Stimulated activated naive CD4-positive, alpha-beta T cell treated with Interleukin-2 at 50 U/mL for 16 hours (primary cell): ENCODE results near the gene CSNK1G3.
A peak's percentile ranks its signal among the peaks of the same experiment; 100 is the strongest.
"Not testable (repeated sequence)": the region's sequence is repeated elsewhere in the genome, so short reads cannot be mapped to it uniquely, and the experiment has no call there.

Experiments used
- DNase-seq: peaks from one replicate; lab custom pipeline; 2025; lab: John Stamatoyannopoulos, UW

The CSNK1G3 gene

DNA sequence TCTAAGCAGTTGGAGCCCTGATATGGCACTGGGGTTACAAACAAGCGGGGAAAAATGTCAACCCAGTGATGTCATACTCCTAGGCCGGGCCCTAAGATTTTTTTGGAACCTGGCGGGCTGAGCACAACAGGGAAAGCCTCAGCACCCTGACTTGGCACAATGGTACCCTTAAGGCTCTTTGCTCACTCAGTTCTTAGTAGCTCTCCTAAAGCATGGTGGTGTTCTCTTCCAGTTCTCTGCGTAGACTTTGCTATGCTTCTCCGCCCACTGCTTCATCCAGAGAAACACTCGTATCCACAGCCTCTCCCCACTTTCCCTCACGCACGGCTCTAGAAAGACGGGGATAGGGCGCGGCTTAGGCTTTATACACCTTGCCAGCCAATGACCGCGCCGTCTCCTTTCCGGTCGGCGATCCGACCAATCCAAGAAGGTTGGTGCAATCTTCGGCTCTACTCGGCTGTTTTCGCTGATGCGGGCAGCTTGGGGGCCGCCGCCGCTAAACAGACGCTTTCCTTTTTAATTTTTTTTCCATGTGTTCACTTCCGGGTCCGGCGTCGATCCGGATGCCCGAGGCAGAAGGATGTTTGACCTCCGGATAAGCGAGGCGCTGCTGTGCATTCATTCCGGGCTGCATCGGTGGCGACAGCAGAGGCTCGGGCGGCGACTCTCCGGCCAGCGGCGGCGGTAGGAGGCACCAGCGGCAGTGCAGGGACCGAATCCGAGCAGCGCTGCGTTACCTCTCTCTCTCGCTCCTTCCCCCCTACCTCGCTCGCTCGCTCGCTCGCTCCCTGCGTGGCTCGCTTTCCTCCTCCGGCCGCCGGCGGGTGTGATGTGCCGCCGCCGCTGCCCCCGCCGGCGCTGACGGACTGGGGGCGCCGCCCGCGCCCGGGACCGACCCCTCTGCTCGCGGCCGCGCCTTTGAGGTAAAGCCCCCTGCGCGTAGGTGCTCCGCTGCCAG, at the start of gene CSNK1G3:
TSS of gene CSNK1G3 (plus strand) at position 530 of the 958 bp plus-strand sequence. CDS start 33,487 bp downstream, outside the sequence.
- DNase-seq = peak; percentile 92

DNA sequence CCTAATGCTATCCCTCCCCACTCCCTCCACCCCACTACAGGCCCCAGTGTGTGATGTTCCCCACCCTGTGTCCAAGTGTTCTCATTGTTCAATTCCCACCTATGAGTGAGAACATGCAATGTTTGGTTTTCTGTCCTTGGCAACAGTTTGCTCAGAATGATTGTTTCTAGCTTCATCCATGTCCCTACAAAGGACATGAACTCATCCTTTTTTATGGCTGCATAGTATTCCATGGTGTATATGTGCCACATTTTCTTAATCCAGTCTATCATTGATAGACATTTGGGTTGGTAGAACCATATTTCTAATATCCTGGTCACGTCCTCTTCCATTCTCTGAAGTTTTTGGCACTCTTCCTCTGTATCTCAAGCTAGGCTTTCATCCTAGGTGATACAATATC, 45.1 kb upstream of the CSNK1G3 start:
- not testable (repeated sequence) for DNase-seq

DNA sequence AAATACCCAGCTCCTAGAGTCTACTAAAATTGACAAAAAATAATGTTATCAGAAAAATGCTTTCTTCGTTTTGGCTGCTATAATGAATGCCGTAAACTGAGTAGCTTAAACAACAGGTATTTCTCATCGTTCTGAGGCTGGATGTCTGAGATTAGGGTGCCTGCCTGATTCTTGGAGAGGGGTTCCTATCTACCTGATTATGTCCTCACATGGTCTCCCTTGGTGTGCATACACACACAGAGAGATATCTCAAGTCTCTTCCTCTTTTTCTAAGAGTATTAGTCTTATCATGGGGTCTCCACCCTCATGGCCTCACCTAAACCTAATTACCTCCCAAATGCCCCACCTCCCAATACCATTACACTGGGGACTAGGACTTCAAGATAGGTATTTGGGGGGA, 40.6 kb upstream of the CSNK1G3 start:
- DNase-seq = no peak

DNA sequence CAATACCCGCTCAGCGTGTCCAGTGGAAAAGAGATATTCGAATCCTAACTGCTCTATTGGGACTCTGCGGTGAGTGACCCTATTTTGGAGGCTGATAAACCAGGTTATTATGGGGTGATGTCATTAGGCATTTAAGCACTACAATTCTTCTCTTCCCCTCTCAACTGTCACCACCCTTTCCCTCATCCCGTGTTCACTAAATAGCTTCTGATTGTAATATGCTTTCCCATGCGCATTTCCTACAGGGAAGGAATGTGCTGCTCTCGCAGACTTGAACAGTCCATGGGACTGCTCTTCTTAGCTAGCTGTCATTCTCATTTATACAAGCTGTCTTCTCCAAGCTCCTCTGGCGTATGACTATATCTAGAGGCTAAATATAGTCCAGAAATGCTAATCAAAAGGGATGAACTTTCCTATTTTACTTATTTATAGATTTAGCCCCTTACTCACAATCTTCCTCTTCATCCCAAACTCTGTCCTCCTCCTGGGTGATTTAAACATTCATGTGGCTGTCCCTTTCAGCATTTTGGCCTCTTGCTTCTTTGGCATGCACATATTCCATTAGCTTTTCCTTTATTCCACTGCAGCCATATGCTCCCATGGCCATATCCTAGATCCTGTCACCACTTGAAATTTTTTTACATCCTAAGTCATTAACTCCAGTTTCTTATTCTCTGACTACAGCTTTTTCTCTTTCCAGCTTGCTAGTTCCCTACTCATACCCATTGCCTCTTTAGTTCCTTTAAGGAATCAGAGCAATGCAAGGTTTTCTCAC, 39.6 kb upstream of the CSNK1G3 start:
- DNase-seq = no peak

DNA sequence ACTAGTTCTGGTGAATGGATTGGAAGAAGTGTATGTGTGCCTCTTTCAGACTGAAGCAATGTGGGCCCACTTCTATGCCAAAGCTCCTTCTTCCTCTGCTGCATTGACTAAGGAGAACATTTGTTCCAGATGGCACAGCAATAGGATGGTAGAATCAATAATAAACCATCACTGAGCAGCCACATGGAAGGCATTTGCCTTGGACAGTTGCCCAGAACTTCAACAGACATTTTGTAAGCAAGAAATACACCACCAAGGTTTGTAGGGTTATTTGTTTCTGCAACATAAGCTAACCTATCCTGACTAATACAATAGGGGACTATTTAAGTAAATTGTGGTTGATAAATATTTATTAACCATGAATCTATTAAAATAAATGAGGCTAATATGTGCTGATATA, 37.7 kb upstream of the CSNK1G3 start:
- no peak for DNase-seq

DNA sequence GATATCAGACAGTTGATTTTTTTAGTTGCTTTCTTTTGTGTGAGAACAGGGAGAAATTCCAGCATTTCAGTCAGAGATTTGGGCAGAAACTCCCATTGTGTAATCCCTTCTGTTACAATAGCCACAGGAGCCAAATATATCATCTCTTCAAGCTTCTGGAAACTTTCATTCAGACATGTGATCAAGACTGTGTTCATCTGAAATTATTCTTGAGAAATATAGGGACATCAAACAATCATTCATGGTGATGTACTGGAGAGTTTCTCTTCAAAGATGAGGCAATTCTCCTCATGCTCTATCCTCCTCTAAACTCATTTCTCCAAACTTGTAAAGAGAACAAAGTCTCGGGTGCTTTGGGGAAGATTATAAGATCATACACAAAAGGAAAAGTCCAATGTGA, 35.2 kb upstream of the CSNK1G3 start:
- DNase-seq = no peak

DNA sequence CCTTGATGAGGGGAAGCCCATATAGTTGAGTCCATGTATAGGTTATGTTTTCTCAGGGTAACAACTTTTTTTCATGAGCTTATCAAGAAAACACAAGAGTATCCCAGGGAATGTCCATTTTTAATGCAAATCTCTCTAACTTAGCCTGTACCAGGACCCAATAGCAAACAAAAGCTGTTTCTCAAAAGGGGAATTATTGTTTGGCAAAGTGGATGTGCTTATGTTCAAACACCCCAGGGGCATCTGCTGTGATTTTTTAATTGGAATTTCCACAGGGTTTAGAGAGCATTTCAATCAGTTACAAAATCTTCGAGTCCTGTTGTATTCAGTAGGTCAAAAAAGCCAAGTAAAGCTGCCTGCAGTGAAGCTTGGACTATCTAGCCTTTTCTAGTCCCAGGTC, 33.4 kb upstream of the CSNK1G3 start:
- DNase-seq = no peak

DNA sequence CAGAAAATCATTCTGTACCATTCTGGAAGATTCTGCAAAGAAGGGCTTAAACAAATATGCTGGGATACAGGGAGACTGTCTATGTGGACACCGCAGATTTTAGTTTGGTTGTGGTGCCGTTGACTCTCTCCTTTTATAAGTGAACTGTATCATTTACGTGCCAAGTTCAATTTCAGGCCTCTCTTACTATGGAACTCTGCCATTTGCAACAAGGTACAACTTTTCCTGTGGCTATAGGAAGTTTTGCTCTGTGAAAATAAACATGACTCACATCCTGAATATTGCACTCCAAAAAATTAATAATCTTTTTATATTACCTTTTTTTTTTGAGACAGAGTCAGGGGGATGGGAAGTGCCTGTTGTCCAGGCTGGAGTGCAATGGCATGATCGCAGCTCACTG, 29.7 kb upstream of the CSNK1G3 start:
- DNase-seq = no peak

DNA sequence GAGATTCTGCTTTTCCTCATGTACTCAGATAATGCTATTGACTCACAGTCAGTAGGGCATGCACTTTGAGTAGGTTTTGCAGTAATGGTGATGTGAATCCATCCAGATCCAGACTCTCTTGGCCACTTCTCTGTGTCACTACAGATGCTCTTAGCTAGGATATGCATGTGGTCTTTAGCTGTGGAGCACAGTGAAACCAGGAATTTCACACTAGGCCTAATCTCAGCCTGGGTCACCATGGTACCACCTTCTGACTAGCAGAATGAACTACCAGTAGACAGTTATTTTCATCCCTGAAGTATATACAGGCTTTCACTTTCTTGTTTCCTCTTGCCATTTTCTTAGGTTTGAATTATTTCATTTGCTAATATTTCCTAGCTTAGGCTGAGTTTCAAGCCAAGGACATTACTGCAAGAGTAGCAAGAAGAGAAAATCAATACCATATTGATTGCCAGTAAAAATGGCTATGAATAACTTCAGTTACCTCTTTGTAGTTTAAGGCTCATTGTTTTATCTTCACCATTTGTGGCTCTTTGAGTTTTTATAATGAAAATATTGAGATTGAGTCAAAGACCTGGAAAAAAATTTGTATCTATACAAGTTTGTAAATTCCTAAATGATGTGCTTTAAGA, 28.4 kb upstream of the CSNK1G3 start:
- DNase-seq = no peak

DNA sequence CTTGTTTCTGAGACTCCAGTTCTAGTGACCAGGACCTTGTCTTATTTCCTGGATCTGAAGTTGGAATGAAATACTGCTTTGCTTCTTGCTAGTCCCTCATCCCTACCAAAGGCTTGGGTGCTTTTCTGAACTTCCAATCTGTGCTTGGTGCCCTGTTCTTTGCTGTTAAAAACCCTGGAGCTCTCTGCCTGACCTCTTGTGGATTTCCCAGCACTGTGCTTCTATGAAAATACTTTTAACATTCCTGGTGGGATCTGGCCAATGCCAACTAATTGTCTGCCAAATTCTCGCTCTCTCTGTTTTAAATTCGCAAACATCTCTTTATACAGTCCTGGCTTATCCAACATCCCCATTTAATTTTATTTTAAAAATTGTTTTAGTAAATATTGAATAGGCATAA, 26.7 kb upstream of the CSNK1G3 start:
- DNase-seq = no peak

DNA sequence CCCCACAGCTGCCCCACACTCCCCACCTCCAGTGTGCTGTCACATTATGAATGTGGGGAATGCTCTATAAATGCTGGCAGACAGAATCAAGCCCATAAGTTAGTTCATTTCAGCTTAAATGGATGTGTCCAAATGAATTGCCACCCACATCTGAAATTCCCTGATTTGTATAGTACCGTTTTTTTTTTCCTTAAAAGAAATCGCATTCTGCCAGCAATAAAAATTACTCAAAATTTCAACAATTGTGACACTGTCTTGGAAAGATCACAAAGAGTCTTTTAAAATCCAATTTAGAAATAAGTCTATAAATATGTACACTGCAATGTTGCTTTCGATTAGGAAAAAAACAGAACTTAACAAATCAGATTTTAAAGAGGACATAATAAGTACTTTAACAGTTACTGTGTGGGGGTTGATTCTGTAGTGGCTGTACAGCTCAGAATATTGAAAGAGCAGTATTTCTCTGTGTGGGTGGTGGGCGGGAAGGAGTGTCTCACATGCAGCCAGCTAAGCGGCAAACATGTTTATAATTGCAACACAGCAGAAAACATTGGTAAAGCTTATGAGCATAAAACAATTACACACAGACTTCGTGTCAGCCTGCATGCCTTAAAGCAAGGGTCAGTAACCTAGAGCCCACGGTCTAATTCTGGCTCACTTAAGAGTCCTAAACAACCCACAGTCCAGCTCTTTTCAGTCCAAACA, 24.9 kb upstream of the CSNK1G3 start:
- no peak for DNase-seq

DNA sequence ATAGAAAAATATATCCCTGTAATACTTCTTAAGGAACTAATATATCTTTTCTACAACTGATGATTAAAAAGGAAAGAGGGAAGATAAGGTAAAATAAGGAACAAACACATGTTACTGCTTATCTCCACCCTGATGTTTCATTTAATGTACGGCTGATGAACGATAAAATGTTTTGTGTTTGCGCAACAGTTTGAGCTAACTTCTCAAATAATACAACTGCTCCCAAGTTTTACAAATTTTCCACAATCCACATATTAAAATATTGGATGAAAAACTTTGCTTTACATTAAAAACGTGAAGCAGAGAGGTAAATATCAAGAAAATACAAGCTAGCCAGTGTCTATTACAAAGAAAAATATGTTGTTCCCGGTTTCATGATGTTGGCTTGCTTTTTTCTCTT, 21.0 kb upstream of the CSNK1G3 start:
- no peak for DNase-seq

DNA sequence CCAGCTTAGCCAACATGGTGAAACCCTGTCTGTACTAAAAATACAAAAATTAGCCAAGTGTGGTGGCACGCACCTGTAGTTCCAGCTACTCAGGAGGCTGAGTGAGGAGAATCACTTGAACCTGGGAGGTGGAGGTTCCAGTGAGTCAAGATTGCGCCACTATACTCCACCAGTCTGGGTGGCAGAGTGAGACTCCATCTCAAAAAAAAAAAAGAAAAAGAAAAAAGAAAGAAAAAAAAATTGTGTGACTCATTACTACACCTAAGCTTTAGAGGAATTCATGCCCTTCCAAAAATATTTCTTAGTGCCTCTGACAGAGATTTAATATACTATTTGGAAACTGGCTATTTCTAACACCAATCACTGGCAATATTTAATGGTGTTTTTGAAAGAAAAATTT, 16.8 kb upstream of the CSNK1G3 start:
- DNase-seq = not testable (repeated sequence)

DNA sequence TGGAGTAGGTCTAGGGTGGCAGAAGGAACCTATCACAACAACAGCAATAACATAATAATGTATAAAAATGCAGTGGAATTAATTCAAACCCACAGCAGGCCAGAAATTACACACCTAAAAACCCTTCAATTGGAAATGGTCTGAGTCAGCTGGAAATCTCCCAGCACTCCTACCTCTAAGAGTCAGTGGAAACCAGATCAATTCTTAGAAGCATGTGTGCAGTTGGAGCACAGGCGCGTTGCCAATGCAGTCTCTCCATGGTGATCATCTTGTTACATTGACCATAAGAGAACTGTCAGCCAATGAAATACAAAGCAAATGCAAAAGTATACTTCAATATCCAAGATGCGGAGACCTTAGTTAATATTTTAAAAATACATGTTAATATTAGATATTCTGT, 15.1 kb upstream of the CSNK1G3 start:
- no peak for DNase-seq

DNA sequence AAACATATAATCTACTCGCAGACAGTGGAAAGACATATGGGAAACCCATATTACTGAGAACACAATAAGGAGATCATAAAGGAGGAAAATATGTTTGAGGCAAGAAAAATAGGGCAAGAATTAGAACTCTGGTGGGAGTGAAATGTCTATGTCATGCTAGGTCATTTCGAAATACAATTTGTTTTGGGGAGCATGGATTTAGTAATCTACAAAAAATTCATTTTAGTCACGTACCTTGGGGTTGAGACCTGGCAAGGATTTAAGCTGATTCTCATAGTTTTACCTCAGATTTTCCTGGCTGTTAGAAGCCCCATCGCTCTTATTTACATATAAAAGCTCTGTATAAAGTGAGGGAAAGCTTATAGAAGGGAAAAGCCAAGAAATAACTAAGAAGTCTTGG, 11.5 kb upstream of the CSNK1G3 start:
- no peak for DNase-seq

DNA sequence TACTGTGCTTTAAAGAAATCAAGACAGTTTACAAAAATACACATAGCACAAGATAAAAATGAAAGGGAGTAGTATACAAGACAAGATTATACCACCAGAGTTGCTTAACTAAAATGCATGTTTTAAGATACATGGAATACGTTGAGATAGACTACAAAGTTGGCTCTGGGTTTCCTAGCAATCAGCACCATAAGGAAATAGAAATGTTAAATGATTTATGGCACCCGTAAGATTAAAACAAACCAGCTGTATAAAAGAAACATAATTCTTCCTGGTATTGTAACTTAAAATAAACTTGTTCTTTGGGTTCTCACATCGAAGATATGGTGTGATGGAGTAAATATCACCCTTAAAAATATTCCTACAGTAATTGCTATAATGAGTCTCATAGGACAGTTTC, 9.9 kb upstream of the CSNK1G3 start:
- no peak for DNase-seq

DNA sequence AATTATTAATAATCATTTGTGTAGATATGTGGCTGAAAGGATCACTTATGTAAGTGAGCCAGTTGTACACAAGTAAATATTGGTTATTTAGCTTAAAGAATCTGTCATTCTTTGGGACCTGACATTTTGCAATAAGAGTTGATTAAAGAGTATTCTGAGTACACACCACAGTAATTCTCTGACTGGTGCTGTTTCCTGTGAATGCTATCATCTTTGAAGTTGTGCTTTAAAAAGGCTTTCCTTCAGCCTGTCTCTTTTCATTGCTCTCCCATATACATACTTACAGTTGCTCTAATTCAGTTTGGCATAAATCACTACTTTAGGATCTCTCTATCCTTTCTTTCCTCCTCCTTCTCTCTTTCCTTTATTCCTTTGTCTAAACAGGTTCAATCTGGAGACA, 8.7 kb upstream of the CSNK1G3 start:
- no peak for DNase-seq

DNA sequence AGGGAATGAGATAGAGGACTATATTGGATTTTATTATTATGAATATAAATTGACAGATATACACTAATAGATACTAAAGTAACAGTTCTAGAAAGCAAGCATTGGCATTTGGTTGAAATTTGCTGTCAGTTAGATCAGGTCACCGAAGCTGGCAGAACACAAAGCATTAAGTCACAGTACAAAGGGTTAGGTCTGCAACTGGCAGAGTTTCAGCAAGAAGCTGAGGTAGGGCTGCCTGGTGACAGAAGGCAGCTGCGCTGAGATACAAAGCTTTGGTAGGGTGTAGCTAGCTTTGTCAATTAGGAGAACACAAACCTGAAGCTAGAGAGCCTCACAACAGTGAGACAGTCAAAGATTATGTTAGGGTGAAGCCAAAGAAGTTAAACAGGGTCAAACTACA, 6.3 kb upstream of the CSNK1G3 start:
- DNase-seq = no peak

DNA sequence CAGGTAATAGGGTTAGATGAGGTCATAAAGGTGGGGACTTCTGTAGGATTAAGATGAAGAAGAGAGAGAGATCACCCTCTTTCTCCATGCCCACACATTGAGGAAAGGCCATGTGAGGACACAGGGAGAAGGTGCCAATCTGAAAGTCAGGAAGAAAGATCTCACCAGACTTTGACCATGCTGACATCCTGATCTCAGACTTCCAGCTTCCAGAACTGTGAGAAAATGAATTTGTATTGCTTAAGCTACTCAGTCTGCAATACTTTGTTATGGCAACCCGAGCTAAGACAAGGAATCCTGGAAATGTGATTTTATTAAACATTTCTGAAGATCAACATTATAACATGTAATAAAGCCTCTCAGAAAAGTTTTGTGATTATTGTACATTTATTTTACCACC, 3.5 kb upstream of the CSNK1G3 start:
- no peak for DNase-seq

DNA sequence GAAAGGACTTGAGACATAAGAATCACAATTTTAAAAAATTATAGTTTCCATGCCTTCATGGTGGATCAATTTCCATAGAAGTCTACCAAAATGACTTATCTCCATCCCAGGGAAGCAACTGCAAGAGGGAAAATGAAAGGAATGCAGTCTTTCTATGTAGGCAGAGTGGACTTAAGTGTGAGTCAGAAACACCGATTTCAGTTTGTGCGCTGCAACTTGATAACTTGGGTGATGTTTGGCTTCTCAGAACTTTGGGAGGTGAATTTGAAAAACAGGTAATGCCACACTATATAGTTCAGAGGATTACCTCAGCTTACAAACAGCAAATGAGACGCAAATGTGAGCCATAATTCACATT, 708 bp upstream of the CSNK1G3 start:
- no peak for DNase-seq

DNA sequence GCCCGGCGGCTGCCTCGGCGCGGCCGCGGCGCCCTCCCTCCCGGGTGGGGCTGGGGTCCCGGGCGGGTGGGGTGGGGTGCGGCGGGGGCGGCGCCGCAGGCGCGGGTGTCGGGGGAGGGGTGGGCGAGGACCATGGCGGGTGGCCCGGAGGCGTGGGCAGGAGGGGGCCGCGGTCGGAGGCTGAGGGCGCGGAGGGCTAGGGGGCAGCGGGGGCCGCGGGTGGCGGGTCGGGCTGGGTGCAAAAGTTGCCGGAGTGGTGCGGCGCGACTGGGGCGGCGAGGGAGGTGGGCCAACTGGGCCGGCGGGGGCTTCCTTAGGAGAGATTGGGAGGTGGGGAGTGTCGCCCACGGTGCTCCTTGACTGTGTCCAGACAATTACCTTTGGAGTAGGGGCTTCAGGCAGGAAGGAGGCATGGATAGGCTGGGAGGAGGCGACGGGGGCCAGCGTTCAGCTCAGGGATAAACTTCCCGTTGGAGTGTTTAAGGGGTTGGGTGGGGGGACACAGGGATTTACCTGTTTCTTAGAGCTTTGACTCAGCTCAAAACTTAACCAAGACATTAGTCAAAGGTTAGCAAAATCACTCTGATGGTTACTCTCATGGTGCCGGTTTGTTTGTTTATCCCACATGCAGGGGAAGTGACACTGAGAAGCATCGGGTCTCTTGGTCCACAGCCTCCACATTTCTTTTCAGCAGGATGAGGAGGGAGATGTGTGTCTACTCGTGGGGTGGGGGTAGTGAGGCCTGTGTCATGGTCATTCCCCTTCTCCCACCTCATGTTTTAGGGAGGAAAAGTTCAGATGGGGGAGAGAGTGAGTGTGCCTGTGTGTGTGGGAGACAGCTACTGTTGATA, 859 bp downstream of the CSNK1G3 start:
- DNase-seq = peak; percentile 25
